ENCODE data around the gene AFF3.

DNA sequence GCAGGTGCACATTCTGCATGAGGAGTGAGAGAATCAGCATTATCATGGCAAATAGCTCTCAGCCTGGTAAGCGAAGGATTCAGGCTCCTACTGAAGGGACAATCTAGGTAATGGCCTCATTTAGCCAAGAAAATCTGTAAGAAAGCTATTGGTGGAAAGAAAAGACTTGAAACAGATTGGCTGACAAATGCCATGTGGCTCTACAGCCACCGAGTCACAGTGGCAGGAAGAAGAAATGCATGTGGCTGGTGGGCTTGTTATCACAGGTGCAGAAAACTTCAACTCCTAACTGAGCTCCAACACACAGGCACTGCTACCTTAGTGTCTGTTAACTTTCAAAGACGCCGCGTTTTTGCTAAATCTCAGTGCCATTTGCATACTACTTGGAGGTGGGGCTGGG lies 592.0 kb downstream of the AFF3 start:
- TF ChIP-seq, protein P1, sequence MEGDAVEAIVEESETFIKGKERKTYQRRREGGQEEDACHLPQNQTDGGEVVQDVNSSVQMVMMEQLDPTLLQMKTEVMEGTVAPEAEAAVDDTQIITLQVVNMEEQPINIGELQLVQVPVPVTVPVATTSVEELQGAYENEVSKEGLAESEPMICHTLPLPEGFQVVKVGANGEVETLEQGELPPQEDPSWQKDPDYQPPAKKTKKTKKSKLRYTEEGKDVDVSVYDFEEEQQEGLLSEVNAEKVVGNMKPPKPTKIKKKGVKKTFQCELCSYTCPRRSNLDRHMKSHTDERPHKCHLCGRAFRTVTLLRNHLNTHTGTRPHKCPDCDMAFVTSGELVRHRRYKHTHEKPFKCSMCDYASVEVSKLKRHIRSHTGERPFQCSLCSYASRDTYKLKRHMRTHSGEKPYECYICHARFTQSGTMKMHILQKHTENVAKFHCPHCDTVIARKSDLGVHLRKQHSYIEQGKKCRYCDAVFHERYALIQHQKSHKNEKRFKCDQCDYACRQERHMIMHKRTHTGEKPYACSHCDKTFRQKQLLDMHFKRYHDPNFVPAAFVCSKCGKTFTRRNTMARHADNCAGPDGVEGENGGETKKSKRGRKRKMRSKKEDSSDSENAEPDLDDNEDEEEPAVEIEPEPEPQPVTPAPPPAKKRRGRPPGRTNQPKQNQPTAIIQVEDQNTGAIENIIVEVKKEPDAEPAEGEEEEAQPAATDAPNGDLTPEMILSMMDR (IDR thresholded peaks at IDR 0.05) = no peak
- no peak for TF ChIP-seq ZFX (IDR thresholded peaks at IDR 0.05; ENCODE audit: borderline replicate concordance)

Measured in 22Rv1 (cell line).